ENCODE measurements around the gene DERL2. TPM values are rescaled to one million over a fixed set of nuclear protein-coding genes. Genes with fewer than 3 reads are reported as not detected.

Gene DERL2
- total RNA-seq, 4 donors from 2014 or later = 31.4 to 47.3 (median 42.2) TPM

- TF ChIP-seq CTCF (IDR thresholded peaks at IDR 0.05) = no peak
- ATAC-seq (ENCODE audit: low FRiP score) = no peak
- no peak for DNase-seq (ENCODE audit: low spot score)
Measured at GRCh38 chr17:5467416-5467815, 18.6 kb downstream of the DERL2 start.

GRCh38 chr17:5466295-5466694 is 19.7 kb downstream of the DERL2 start:
- DNase-seq (ENCODE audit: low spot score) (no peak), ATAC-seq (ENCODE audit: low FRiP score) (no peak)
- no peak for TF ChIP-seq CTCF (IDR thresholded peaks at IDR 0.05)

GRCh38 chr17:5464717-5465507 is 21.1 kb downstream of the DERL2 start:
- ATAC-seq (ENCODE audit: low FRiP score) (no peak), DNase-seq (ENCODE audit: low spot score) (no peak)
- no peak for TF ChIP-seq CTCF (IDR thresholded peaks at IDR 0.05)

DNA sequence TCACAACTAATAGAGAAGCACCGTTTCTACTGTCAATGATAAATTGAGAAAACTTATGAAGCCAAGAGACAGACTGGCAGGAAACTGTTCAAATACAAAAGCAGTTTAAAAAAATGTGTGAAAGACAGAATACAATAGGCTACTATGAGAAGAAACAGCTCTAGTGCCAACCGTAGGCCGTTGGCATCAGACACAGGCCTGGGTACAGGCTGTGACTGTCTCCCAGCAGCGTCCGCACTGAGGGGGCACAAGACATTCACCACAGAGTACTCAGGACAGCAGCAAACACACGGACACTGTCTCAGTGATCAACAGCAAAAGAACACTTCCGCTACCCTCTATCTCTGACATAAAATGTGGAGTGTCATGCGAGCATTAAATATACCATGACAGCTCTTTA is 39.2 kb downstream of the DERL2 start:
- no peak for ATAC-seq (ENCODE audit: low FRiP score)
- TF ChIP-seq CTCF (IDR thresholded peaks at IDR 0.05) = no peak

GRCh38 chr17:5444209-5444608 is 41.8 kb downstream of the DERL2 start:
- no peak for ATAC-seq (ENCODE audit: low FRiP score)
- no peak for DNase-seq (ENCODE audit: low spot score)

More for the DNA sequence above, 39.2 kb downstream of the DERL2 start:
- DNase-seq (ENCODE audit: low spot score) = no peak

DNA sequence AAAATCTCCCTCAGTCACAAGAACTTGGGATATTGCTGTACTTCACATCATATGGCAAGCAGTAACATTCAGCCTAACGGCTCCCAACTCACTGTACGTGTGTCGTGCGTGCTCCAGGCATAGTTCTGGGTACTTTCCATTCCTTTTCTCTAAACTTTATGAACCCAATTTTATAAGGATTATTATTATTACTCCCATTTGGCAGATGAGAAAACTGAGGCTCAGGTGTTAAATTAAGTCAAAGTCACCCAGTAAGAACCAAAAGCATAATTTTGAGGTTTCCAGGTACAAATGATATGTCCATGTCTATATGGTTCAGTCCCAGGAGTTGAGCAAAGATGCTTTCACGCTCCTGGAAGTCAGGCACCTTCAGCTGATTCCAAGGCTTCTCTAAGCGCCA is 42.2 kb downstream of the DERL2 start:
- TF ChIP-seq CTCF (IDR thresholded peaks at IDR 0.05) = no peak
- no peak for DNase-seq (ENCODE audit: low spot score)
- no peak for ATAC-seq (ENCODE audit: low FRiP score)

More at GRCh38 chr17:5444209-5444608, 41.8 kb downstream of the DERL2 start:
- no peak for TF ChIP-seq CTCF (IDR thresholded peaks at IDR 0.05)

DNA sequence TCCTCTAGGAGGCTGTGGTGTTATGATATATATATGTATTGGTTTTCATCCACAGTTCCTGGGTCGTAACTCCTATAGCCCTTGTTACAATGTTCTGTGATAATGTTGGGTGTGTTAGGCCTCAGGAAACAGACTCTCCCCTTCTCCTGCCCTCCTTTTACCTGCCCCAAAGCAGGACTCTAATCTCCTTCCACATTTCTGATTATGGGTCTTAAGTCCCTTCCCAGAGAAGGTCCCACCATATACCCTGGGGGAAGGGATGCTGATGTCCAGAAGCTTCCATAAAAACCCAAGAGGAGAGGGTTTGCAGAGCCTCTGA is 46.6 kb downstream of the DERL2 start:
- DNase-seq (ENCODE audit: low spot score) = no peak
- no peak for ATAC-seq (ENCODE audit: low FRiP score)
- no peak for TF ChIP-seq CTCF (IDR thresholded peaks at IDR 0.05)

All from omental fat pad (tissue), 4 donors.